GM12891 (cell line): Measurements from ENCODE around the gene MICAL1. TPM values are rescaled to one million over a fixed set of nuclear protein-coding genes. Genes with fewer than 3 reads are reported as not detected.
A peak's percentile ranks its signal among the peaks of the same experiment; 100 is the strongest.

Experiments
- DNase-seq: peaks from one replicate; pipeline ENCODE4 v3.0.0; 2011; ENCODE audit warnings: low spot score; ENCODE audit not compliant: insufficient read length
- FAIRE-seq: peaks from 2 replicates; lab custom pipeline; 2011; peaks lifted over from hg19 to GRCh38; lab: Jason Lieb, UNC
- PAX5 ChIP-seq: IDR thresholded peaks from 2 replicates; pipeline ENCODE4 v1.6.1; 2011; ENCODE audit warnings: low read length, moderate library complexity, mild to moderate bottlenecking; ENCODE audit not compliant: insufficient read depth, severe bottlenecking
- POLR2A ChIP-seq: IDR thresholded peaks from 2 replicates; pipeline ENCODE4 v1.6.1; 2011; ENCODE audit warnings: low read depth, low read length, control low read depth
- POLR2AphosphoS5 ChIP-seq: IDR thresholded peaks from 2 replicates; pipeline ENCODE4 v1.6.1; 2011; ENCODE audit warnings: low read depth, low read length, control low read depth
- POU2F2 ChIP-seq: IDR thresholded peaks from 2 replicates; pipeline ENCODE4 v1.6.1; 2011; ENCODE audit warnings: low read depth, mild to moderate bottlenecking, control low read depth, low read length, moderate library complexity
- SPI1 ChIP-seq: IDR thresholded peaks from 2 replicates; pipeline ENCODE4 v1.6.1; 2011; ENCODE audit warnings: low read depth, low read length, control low read depth
- TAF1 ChIP-seq: IDR thresholded peaks from 2 replicates; pipeline ENCODE4 v1.6.1; 2011; ENCODE audit warnings: low read depth, low read length, control low read depth
- polyA plus RNA-seq: library from polyadenylated mRNA; unstranded; fragments of >200 nt; gene quantifications from one replicate; pipeline ENCODE4 v1.2.1, GENCODE V29; 2012; ENCODE audit warnings: low read depth, missing spikeins, inconsistent platforms; ENCODE audit not compliant: missing spikeins

Gene MICAL1, protein sequence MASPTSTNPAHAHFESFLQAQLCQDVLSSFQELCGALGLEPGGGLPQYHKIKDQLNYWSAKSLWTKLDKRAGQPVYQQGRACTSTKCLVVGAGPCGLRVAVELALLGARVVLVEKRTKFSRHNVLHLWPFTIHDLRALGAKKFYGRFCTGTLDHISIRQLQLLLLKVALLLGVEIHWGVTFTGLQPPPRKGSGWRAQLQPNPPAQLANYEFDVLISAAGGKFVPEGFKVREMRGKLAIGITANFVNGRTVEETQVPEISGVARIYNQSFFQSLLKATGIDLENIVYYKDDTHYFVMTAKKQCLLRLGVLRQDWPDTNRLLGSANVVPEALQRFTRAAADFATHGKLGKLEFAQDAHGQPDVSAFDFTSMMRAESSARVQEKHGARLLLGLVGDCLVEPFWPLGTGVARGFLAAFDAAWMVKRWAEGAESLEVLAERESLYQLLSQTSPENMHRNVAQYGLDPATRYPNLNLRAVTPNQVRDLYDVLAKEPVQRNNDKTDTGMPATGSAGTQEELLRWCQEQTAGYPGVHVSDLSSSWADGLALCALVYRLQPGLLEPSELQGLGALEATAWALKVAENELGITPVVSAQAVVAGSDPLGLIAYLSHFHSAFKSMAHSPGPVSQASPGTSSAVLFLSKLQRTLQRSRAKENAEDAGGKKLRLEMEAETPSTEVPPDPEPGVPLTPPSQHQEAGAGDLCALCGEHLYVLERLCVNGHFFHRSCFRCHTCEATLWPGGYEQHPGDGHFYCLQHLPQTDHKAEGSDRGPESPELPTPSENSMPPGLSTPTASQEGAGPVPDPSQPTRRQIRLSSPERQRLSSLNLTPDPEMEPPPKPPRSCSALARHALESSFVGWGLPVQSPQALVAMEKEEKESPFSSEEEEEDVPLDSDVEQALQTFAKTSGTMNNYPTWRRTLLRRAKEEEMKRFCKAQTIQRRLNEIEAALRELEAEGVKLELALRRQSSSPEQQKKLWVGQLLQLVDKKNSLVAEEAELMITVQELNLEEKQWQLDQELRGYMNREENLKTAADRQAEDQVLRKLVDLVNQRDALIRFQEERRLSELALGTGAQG
- polyA plus RNA-seq: 39.9 TPM

DNA sequence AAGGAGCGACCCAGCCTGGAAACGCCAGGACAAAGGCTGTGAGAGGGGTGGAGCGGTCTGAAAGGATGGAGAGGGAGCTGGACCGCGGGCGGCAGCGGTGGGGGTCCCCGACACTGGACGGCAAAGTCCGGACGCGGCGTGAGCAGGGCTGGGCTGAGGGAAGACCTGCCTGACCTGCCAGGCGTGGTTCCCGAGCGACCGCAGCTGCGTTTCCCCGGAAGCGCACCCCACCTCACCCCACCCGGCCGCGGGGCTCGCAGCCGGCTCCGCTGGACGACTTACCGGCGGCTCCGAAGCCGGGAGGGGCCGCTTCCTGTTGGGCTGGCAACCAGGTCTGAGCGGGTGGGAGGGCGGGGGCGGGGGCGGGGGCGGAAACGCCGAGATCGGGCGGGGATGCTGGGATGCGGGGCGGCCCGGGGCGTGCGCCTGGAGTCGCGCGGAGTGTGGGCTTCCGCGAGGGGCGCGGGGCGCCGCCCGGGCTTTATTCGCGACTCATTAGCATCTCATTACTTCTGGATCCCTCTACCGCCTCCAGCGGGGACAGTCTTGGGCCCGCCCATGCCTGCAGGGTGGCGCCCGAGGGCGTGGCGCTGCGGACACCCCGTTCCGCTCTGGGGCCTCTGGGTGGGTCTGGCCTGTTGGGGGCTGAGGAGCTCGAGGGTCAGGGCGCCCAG is at the start of gene MICAL1:
MICAL1 (minus strand) TSS at position 336 of the 674 bp plus-strand sequence. CDS start 1,576 bp downstream, outside the sequence.
- no peak for TF ChIP-seq POU2F2
- TF ChIP-seq TAF1: no peak
- peak; percentile 88 for TF ChIP-seq PAX5
- TF ChIP-seq POLR2A: peak; percentile 51
- TF ChIP-seq POLR2AphosphoS5: peak; percentile 68; the same call in 1 of the 2 replicates
- no peak for TF ChIP-seq SPI1
- DNase-seq: peak; percentile 76

DNA sequence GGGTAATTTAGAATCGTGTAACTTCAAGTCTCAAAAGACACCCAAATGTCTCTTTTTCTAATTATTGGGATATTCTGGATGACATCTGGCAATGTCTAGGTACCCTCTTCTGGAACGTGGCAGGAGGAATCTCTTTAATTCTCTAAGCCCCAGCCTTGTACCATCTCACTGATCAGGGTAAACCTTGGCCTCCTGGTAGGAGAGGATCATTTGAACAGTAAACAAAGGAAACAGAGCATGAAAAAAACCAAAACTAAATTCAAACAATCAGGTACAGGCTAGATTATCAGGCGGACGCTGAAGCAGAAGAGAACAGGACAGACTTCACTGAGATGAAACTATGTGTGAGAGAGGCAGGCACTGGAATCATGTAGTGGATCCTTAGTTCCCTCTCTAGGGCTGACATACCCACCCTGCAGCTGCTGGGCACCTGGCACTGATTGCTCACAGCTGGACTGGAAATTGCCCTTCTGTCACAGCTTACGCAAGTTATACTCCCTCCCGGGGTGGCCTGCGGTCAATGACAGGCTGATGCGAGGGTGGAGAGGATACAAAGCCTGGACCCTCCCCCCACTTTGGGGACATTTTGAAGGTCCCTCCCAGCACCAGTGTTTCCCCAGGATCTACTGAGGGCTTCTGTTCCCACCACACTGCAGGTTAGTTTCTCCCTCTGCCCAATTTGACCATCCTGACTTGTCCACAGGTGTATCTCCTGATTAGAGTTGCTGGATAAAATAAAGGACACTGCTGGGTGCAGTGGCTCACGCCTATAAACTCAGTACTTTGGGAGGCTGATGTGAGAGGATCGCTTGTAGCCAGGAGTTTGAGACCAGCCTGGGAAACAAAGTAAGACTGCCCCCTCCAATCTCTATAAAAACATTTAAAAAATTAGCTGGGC is 48.0 kb upstream of the MICAL1 start:
- TF ChIP-seq POLR2AphosphoS5 (no peak), POU2F2 (no peak), SPI1 (no peak)
- FAIRE-seq (no peak), DNase-seq (no peak)

More for the DNA sequence above, at the start of gene MICAL1:
- peak; percentile 75 for FAIRE-seq

DNA sequence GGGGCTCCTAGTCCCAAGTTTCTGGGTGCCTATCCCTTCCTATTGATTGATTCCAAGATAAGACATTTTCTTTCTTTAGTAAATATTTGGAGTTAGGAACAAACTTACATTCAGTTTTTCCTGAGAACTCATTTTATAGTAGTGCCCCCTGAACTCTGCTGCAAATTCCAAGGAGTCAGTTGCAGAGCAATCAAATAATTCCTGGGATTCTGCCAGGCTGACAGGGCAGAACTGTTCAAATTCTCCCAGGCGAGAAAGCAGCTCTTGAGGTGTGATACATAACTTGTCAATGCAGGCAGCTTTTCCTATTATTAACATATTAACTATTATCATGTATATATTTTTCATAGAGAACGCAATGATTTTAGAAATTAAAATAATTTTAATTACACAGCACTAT is 43.4 kb upstream of the MICAL1 start:
- DNase-seq: no peak
- no peak for FAIRE-seq
- TF ChIP-seq POU2F2 (no peak), POLR2A (no peak), POLR2AphosphoS5 (no peak), TAF1 (no peak), SPI1 (no peak), PAX5 (no peak)

DNA sequence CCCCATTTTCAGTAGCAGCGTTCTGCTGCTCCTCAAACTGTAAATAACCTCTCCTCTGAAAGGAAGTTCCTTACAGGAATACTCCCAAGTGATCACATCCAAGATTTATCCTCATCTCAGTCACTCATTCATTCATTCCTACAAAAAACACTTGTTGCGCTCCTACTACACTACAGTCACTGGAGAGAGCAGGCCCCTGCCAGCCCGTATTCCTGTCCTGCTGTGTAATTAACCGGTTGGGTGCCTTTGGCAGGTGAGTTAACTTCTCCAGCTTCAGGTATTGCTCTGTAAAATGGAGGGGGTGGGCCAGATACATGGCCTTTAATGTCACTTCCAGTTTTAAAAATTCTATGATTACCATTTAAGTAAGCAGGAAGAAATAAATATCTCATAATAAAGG is 42.5 kb upstream of the MICAL1 start:
- FAIRE-seq: no peak

DNA sequence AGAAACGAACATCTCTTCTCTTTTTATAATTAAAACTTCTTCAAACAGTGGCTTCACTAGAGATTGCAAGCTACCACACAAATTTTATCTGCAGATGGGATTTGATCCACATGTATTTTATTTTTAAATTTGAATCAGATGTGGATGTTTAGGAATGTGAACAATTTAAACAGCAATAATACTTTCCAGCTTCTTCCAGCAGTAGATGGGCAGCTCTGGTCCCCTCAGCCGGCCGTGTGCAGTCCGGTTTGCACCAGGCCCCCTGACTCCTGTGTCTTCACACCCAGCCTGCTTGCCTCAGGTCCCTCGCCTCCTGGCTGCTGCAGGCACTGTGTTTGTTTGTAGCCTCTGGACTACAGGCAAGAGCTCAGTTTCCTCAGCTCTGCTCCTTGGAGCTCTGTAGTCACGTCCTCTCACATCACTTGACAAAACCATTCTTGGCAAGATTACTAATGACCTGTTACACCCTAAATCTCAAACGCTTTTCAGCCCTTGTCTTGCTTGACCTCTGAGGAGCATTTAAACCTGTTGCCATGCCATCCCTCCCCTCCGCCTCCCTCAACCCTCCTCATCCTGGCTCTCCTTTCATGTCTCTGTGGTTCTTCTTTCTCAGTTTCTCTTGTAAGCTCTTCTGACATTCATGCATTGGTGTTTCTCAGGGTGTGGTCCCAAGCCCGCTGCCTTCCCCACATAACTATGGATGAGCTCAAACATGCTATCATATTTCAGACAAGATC is 40.6 kb upstream of the MICAL1 start:
- no peak for DNase-seq
- FAIRE-seq: no peak
- TF ChIP-seq POU2F2 (no peak), POLR2A (no peak), TAF1 (no peak), SPI1 (no peak), POLR2AphosphoS5 (no peak), PAX5 (no peak)

More for the DNA sequence above, 42.5 kb upstream of the MICAL1 start:
- TF ChIP-seq POU2F2 (no peak), POLR2AphosphoS5 (no peak), PAX5 (no peak), POLR2A (no peak), TAF1 (no peak), SPI1 (no peak)
- no peak for DNase-seq

DNA sequence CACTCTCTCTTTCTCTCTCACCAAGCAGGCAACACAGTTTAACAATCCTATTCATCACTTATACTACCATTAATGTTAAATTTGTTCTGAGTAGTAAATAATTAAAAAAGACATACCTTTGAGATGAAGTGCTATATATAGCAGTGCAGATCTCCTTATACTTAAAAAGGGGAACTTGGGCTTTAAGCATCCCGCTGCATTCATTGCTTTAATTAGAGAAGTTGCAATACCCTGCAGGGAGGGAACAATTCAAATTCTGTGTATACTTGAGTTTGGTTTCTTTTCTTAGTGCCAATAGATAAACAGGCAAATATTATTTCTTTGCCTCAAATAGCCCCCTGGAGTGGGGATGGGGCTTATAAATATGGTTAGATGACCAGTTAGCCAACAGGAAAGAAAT is 38.3 kb upstream of the MICAL1 start:
- DNase-seq: no peak
- FAIRE-seq: no peak
- TF ChIP-seq POLR2AphosphoS5 (no peak), PAX5 (no peak), POU2F2 (no peak), POLR2A (no peak)

DNA sequence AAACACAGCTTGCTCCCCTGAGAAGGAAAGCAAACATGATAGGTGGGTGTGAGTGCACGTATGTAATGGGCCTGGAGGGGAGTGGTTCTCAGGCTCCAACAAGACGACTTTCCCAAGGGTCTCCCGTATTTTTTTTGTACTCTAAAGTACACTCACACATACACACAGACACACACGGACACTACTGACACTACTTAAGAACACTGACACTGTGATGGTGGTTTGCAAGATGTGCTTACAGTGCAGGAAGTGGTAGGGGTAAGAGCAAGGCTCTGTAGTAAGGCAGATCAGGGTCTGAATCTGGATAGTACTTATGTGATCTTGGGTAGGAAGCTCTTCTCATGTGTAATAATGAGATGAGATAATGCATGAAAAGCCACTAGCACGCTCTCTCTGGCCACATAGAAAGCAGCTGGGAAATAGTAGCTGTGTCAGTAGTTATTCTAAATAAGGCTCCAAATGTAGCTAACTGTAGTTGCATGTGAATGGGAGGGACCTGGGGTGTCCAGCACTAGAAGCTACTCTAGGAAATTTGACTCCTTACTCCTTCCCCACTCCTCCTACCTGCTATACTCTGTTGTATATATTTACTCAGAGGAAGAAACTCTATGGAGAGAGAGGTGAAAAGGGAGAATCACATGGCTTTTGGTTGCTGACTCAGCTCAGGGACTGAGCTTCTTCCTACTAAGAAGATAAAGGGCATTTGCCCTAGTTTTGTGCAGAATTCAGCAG is 35.8 kb upstream of the MICAL1 start:
- TF ChIP-seq SPI1 (no peak), PAX5 (no peak), POLR2AphosphoS5 (0 out of 2 replicates have a peak, but pooled peaks have one; percentile 28), POLR2A (peak; percentile 51; the same call in 1 of the 2 replicates)
- FAIRE-seq (peak; percentile 91), DNase-seq (no peak)

DNA sequence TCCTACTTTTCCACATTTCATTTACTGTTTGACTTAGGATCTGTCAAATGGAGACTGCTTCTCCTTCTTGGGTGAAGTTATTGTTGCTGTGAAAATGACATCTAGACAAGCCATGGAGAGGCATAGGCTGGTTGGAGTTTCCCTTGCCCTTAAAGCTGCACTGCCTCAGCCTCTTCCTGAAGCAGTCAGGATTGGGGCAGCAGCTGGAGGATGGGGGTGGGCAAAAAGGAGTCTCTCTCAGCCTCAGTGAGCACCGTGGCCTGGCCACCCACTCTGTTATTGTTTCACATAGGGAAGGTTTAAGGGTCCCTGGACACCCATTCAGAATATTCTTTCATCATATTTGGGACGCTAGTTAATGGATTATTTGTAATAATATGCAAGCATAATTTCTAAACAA is 35.1 kb upstream of the MICAL1 start:
- FAIRE-seq: no peak
- TF ChIP-seq POLR2AphosphoS5: no peak
- TF ChIP-seq SPI1: no peak
- no peak for TF ChIP-seq PAX5
- DNase-seq: no peak
